ENCODE measurements around the gene BTBD9.

The BTBD9 gene

GRCh38 chr6:38118791-38119365 is 520.9 kb downstream of the BTBD9 start:
- TF ChIP-seq CTCF (IDR thresholded peaks at IDR 0.05; ENCODE audit: low read length, missing control alignments), result no peak
- DNase-seq (ENCODE audit: low read depth), result peak; percentile 7
- H3K4me3 ChIP-seq (replicated peaks; ENCODE audit: low read depth, low read length), result no peak overlapping the region

Measured in fibroblast of pulmonary artery (primary cell).